Heart right ventricle (tissue), 16 donors: Measurements from ENCODE around the gene THAP7. TPM values are rescaled to one million over a fixed set of nuclear protein-coding genes. Genes with fewer than 3 reads are reported as not detected.
A peak's percentile ranks its signal among the peaks of the same experiment; 100 is the strongest.

Experiments used
- ATAC-seq, 8 donors: fragments of 200-7000 bp; cut with Tn5 transposase; one replicate each; pipeline ENCODE4 v1.9.1; 2020; ENCODE audit warnings: mild to moderate bottlenecking in 8 of 8, moderate library complexity in 8 of 8, moderate number of reproducible peaks in 1 of 8
- DNase-seq, 2 donors: peaks; one replicate each; pipeline ENCODE4 v3.0.0-alpha.2; 2020
- H3K27ac ChIP-seq, 10 donors: fragments of 200-600 bp; sonication (generic) in 2 of 10; one replicate each; pipeline versions ENCODE4 v1.5.0 to v1.8.0; 2020 to 2022; ENCODE audit warnings: mild to moderate bottlenecking in 3 of 10
- H3K27me3 ChIP-seq, 7 donors: fragments of 200-600 bp; one replicate each; pipeline ENCODE4 v1.8.0; 2021 to 2022; ENCODE audit warnings: mild to moderate bottlenecking in 2 of 7
- H3K36me3 ChIP-seq, 9 donors: fragments of 200-600 bp; sonication (generic) in 1 of 9; one replicate each; pipeline versions ENCODE4 v1.5.0 to v1.8.0; 2020 to 2022; ENCODE audit warnings: mild to moderate bottlenecking in 2 of 9
- H3K4me1 ChIP-seq, 9 donors: fragments of 200-600 bp; sonication (generic) in 1 of 9; one replicate each; pipeline versions ENCODE4 v1.5.0 to v1.8.0; 2020 to 2022; ENCODE audit warnings: mild to moderate bottlenecking in 4 of 9
- H3K4me3 ChIP-seq, 10 donors: fragments of 200-600 bp; sonication (generic) in 2 of 10; one replicate each; pipeline versions ENCODE4 v1.5.0 to v1.8.0; 2020 to 2022; ENCODE audit warnings: mild to moderate bottlenecking in 7 of 10, moderate library complexity in 2 of 10
- H3K9me3 ChIP-seq, 11 donors: fragments of 200-600 bp in 10 of 11; sonication (generic) in 2 of 11; one replicate each; pipeline versions ENCODE4 v1.5.0 to v1.8.0; 2013 to 2022; ENCODE audit warnings: mild to moderate bottlenecking in 2 of 11, control low read depth in 1 of 11, moderate library complexity in 1 of 11
- WGBS, 2 donors: extraction: QIAGEN DNeasy Blood & Tissue Kit; methylation state at CpG; one replicate each; pipeline ENCODE4 v1.1.7; 2013; ENCODE audit warnings: inconsistent platforms in 1 of 2; 5-methylcytosine and 5-hydroxymethylcytosine counted together
- intact Hi-C, 10 donors: fragments of 100-400 bp; cut with DNase I; formaldehyde crosslinking; loops; one replicate each; pipeline versions ENCODE4 v1.11.1 to v1.14.2; 2022
- polyA plus RNA-seq, 2 donors: library from polyadenylated mRNA; stranded (reverse); fragments of 200-250 nt; gene quantifications; one replicate each; pipeline ENCODE4 v1.2.3, GENCODE V29; 2013
- total RNA-seq, 10 donors: library from RNA; stranded (reverse); fragmentation: NEBNext Ultra II Directional in 3 of 10; extraction: Animal tissue kit (Norgen Biotek cat#: 25700) in 3 of 10; gene quantifications; one replicate each; pipeline versions ENCODE4 v1.2.1 to v1.2.4, GENCODE V29; 2021 to 2023
- TF ChIP-seq, protein P1 (sequence below), 9 donors: fragments of 200-600 bp; sonication (generic) in 2 of 9; IDR thresholded peaks; one replicate each; pipeline versions ENCODE4 v1.5.0 to v1.8.0; 2021 to 2022; ENCODE audit warnings: antibody characterized with exemption in 9 of 9, mild to moderate bottlenecking in 5 of 9, moderate library complexity in 1 of 9
- donor health status: Arrhythmogenic right ventricular cardiomyopathy.
- donor health status: ischemic (EF 13 %, LVEDD 7.1; RV severe dilation, severe dysfunction).
- donor health status: healthy with polysubstance abuse.
- donor health status: DM: no; HTN: yes; CAD: no.
- donor health status: DM: no; HTN: no; CAD: no.
- donor health status: ischemic (EF 25% LVEDD 6.9; RV normal size, moderate dysfunction).
- donor health status: ischemic (EF 25% LVEDD 5.7; RV mildly dilated, moderate dysfunction).
- donor health status: healthy.
- donor health status: DM: yes; HTN: yes; CAD: no.
- donor health status: Ischemic cardiomyopathy.
- donor health status: ischemic (EF 35%, LVEDD 5.7; RV mildly dilated, moderate dysfunction).
- donor health status: nonischemic (EF 11% LVEDD 7.7; RV severe dilation, severe dysfunction).
- donor health status: DM: yes; HTN: yes; CAD: no.
- donor health status: PGD.
- donor health status: ischemic (EF 29% LVEDD 5.4; RV normal size, mild dysfunction).
- donor health status: nonischemic (EF 23%, LVEDD 6.1; RV moderate dilation, normal function).

THAP7 gene
- total and polyA plus RNA-seq, 12 donors = 15.5 to 54.9 (median 18.1) TPM

DNA sequence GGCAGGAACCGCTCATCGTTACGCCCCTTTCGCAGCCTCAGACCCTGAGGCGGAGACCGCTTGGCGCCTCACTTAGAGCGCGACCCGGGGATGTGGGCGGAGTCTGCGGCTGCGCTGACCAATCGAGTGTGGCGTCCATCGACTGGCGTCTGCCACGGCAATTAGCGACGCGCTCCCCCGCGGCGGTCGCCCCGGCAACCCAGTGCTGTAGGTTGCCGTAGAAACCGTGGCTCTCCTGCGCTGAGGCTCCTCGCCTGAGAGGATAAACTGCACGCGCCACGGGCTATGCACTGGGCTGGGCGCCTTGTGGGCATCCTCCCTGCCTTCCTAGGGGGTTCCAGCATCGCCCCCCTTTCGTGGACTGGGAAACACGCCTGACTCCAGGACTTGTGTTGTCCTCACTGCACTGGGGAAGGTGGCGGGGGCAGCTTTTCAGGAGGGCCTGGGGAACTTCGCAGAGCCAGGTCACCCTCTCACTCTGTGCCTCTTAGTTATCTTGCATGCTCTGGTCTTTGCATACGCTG is 12.3 kb upstream of the THAP7 start:
- H3K27me3 ChIP-seq = no peaks in the 10 kb centered on the region
- H3K9me3 ChIP-seq = no peaks in the 10 kb centered on the region
- 1% methylated on average over 40 of the region's 40 CpGs for WGBS, 2 donors
- peaks cover 11 to 26% (median 20%) of the 10 kb centered on the region in 9 donors for H3K4me1 ChIP-seq
- H3K4me3 ChIP-seq = peak overlapping the region; percentile 40 to 63 (median 58)
- no peaks in the 10 kb centered on the region for H3K36me3 ChIP-seq
- DNase-seq = peak; percentile 91 to 92
- peak overlapping the region in 9 of 10 donors; percentile 49 to 86 (median 70) for H3K27ac ChIP-seq
- peak; percentile 89 to 97 (median 94) for ATAC-seq
- intact Hi-C loops = loop anchor here in 1 of 10 donors (10.0 kb wide), 1 partner anchor 99 kb away; the partner anchor contains the start of gene CRKL
- TF ChIP-seq, protein P1, sequence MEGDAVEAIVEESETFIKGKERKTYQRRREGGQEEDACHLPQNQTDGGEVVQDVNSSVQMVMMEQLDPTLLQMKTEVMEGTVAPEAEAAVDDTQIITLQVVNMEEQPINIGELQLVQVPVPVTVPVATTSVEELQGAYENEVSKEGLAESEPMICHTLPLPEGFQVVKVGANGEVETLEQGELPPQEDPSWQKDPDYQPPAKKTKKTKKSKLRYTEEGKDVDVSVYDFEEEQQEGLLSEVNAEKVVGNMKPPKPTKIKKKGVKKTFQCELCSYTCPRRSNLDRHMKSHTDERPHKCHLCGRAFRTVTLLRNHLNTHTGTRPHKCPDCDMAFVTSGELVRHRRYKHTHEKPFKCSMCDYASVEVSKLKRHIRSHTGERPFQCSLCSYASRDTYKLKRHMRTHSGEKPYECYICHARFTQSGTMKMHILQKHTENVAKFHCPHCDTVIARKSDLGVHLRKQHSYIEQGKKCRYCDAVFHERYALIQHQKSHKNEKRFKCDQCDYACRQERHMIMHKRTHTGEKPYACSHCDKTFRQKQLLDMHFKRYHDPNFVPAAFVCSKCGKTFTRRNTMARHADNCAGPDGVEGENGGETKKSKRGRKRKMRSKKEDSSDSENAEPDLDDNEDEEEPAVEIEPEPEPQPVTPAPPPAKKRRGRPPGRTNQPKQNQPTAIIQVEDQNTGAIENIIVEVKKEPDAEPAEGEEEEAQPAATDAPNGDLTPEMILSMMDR (IDR thresholded peaks at IDR 0.05) = no peak

DNA sequence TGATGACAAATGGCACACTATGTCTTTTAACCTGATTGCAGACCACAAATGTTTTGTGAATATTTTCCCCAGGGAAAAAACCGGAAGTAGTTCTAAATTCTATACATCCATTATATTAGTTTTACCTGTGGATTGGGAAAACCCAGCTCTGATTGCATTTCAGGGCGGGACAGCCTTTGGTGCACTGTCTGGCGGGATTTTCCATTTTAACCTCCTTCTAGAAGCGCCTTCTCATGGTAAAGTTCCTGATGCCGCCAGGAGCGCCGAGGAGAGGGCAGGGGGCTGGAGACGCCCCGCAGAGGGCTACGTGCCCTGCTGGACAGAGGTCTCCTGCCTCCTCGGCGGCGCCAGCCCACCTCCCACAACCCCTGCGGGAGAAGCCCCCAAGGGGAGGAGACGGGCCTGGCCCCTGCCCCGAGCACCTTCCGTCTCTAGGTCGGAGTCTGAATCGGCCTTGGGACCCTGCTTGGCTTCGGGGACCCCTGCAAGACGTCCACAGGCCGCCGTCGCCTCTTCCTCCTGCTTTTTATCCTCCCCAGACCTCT is 11.8 kb upstream of the THAP7 start:
- H3K36me3 ChIP-seq = peaks cover 0 to 1% (median 0%) of the 10 kb centered on the region in 9 donors
- H3K27me3 ChIP-seq = no peaks in the 10 kb centered on the region
- WGBS, 2 donors = 10% methylated on average over 24 of the region's 24 CpGs
- peak in 5 of 8 donors; percentile 1 to 7 (median 2) for ATAC-seq
- peak overlapping the region in 9 of 10 donors; percentile 49 to 86 (median 69) for H3K27ac ChIP-seq
- H3K4me3 ChIP-seq = peak overlapping the region; percentile 40 to 63 (median 58)
- no peak for DNase-seq
- TF ChIP-seq, protein P1 (IDR thresholded peaks at IDR 0.05) = no peak
- H3K9me3 ChIP-seq = no peaks in the 10 kb centered on the region
- H3K4me1 ChIP-seq = peaks cover 11 to 26% (median 20%) of the 10 kb centered on the region in 9 donors
- intact Hi-C loops = loop anchor here in 1 of 10 donors (10.0 kb wide), 1 partner anchor 99 kb away; the partner anchor contains the start of gene CRKL

DNA sequence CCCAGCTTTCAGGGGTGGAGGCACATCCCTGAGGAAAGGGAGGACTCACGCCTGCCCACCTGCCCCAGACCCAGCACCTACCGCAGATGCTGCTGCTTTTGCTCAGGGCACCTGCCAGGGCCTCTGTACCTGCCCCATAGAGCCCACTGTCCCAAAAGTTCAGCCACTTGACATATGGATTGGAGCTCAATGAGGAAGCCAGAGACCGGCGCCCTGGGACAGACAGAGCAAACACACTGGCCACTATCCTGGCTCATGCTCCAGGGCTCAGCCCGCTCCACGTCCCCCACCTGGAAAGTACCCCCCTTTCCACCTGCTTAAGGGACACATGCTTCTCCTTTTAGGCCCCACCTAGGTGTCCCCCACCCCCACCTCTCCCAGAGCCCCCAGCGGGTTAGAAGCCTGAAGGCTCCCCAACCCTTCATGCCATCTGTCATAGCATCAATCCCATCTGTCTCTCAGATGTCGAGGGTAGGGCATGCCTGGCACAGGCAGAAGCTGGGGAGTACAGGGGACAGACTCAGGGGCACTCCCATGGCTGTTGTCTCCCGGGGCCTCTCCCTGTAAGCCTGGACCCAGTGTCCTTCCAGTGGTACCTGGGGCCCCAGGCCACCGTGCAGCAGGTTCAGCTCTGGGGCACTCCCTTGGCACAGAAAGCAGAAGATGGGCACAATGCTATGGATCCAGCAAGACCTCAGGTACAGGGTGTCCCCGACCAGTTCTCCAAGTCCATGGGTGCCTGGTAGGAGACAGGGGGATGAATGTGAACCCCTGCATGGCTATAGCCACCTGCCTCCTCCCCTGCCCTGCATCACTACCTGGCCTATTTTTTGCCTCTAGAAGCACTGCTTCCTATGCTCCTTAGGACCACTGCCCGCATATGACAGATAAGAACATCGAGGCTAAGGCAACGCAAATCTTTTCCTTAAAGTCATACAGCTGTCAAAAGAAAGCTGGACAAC is 10.8 kb upstream of the THAP7 start:
- DNase-seq (no peak), ATAC-seq (no peak)
- Histone ChIP-seq H3K4me3 (no peak overlapping the region), H3K4me1 (peaks cover 11 to 26% (median 20%) of the 10 kb centered on the region in 9 donors), H3K27me3 (no peaks in the 10 kb centered on the region), H3K36me3 (peaks cover 0 to 8% (median 0%) of the 10 kb centered on the region in 9 donors), H3K27ac (peak overlapping the region in 1 of 10 donors; percentile 72), H3K9me3 (no peaks in the 10 kb centered on the region)
- 80 to 82% methylated on average over 14 of the region's 14 CpGs for WGBS, 2 donors
- TF ChIP-seq, protein P1 (IDR thresholded peaks at IDR 0.05) = no peak
- intact Hi-C loops = loop anchor here in 1 of 10 donors (10.0 kb wide), 1 partner anchor 98 kb away; the partner anchor contains the start of gene CRKL
